Thymus (tissue), 11 donors: ENCODE measurements around the gene SNAP47. TPM values are rescaled to one million over a fixed set of nuclear protein-coding genes. Genes with fewer than 3 reads are reported as not detected.

ENCODE experiments used
- DNase-seq, 9 donors: peaks; one replicate each; pipeline ENCODE4 v3.0.0-alpha.2; 2013; ENCODE audit warnings: low spot score in 9 of 9, low read depth in 6 of 9, missing footprints in 1 of 9
- H3K27ac ChIP-seq, 2 donors: one replicate each; pipeline ENCODE4 v1.5.1; 2013; ENCODE audit warnings: control low read depth in 1 of 2, low read depth in 1 of 2, low read length in 1 of 2, mild to moderate bottlenecking in 1 of 2, moderate library complexity in 1 of 2
- H3K27me3 ChIP-seq, 2 donors: one replicate each; pipeline ENCODE4 v1.5.1; 2013; ENCODE audit warnings: low read length in 1 of 2; ENCODE audit not compliant: control insufficient read depth in 2 of 2, insufficient read depth in 1 of 2
- H3K36me3 ChIP-seq, 2 donors: one replicate each; pipeline ENCODE4 v1.5.1; 2013; ENCODE audit warnings: low read length in 1 of 2, mild to moderate bottlenecking in 1 of 2, moderate library complexity in 1 of 2; ENCODE audit not compliant: control insufficient read depth in 2 of 2, insufficient read depth in 2 of 2
- H3K4me1 ChIP-seq, 2 donors: one replicate each; pipeline ENCODE4 v1.5.1; 2013; ENCODE audit warnings: low read length in 2 of 2; ENCODE audit not compliant: control insufficient read depth in 2 of 2, insufficient read depth in 2 of 2
- H3K4me3 ChIP-seq, 2 donors: one replicate each; pipeline ENCODE4 v1.5.1; 2013; ENCODE audit warnings: low read length in 2 of 2, control low read depth in 1 of 2, mild to moderate bottlenecking in 1 of 2
- H3K9me3 ChIP-seq, 2 donors: one replicate each; pipeline ENCODE4 v1.5.1; 2013; ENCODE audit warnings: low read length in 1 of 2, mild to moderate bottlenecking in 1 of 2; ENCODE audit not compliant: control insufficient read depth in 2 of 2, insufficient read depth in 1 of 2
- WGBS: extraction: QIAGEN DNeasy Blood & Tissue Kit; methylation state at CpG from one replicate; pipeline ENCODE4 v1.1.7; 2013; 5-methylcytosine and 5-hydroxymethylcytosine counted together
- polyA plus RNA-seq: library from polyadenylated mRNA; stranded (reverse); fragments of 200-250 nt; gene quantifications from one replicate; pipeline ENCODE4 v1.2.3, GENCODE V29; 2013
- total RNA-seq: library from RNA; stranded (reverse); fragments of 120-200 nt; gene quantifications from one replicate; pipeline ENCODE4 v1.2.4, GENCODE V29; 2013
- donor health status: healthy.

SNAP47 gene
- total and polyA plus RNA-seq, 2 donors, result 17.3 to 27.2 TPM

DNA sequence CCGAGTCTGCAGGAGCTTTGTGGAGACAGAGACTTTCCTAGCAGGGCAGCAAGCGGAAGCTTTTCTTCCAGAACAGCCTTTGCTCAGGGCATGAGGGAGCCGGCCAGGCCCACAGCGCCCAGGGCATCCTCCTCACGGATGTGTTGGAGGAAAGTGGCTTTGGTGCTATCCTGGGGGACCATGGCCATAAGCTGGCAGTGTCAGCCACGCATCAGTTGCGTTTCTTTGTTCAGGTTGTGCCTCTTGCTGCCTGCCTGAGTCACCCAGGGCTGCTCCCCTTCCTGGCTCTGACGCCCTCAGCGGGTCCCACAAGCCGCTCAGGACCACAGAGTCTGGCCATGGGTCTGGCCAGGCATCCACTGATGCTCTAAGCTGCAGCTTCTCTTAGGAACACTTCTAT lies 40.6 kb downstream of the SNAP47 start:
- Histone ChIP-seq H3K4me1 (peaks cover 28 to 32% of the 10 kb centered on the region in 2 donors), H3K9me3 (no peaks in the 10 kb centered on the region), H3K4me3 (no peak overlapping the region), H3K27me3 (no peaks in the 10 kb centered on the region), H3K27ac (no peak overlapping the region), H3K36me3 (peaks cover 9 to 27% of the 10 kb centered on the region in 2 donors)
- no peak for DNase-seq
- WGBS, result 98% methylated on average over 10 of the region's 10 CpGs

DNA sequence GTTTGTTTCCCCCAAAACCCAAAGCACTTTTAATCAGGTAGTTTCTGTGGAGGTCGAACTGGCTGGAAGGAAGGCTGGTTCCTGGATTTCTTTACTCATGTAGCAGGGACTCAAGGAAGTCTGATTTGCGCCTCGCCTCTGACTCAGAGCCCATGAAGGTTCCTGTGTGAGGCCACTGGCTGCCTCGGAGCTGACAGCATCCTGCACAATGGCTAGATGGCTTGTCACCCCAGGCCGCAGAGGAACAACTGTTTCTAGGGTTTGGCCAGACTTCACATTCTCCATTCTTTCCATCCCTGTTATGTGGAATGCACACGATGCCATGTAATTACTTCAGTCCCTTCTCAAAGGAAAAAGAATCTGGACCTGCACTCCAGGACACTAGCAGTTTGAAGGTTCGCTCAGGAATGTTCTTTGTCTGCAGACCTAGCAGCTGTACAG lies 41.1 kb downstream of the SNAP47 start:
- Histone ChIP-seq H3K36me3 (peaks cover 10 to 32% of the 10 kb centered on the region in 2 donors), H3K27ac (no peak overlapping the region), H3K9me3 (no peaks in the 10 kb centered on the region), H3K4me3 (no peak overlapping the region), H3K4me1 (peaks cover 28 to 32% of the 10 kb centered on the region in 2 donors), H3K27me3 (no peaks in the 10 kb centered on the region)
- no peak for DNase-seq
- 98% methylated on average over 7 of the region's 7 CpGs for WGBS

DNA sequence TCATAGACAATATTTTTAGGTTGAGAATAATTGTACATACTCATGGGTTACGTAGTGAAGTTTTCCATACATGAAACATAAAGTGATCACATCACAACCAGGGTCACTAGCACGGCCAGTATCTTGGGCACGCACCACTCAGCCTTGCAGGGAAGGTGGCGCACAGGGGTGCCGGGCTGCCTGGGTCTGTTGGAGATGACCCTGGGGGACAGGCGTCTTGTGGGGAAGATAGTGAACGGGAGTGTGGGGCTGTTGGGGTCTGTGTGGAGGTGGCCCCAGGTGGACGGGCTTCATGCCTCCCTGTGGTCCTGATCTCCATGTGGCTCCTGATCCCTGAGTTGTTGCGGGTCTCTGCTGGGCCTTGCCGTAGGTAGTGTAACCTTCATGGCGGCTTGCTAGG lies 41.9 kb downstream of the SNAP47 start:
- H3K36me3 ChIP-seq, result peaks cover 11 to 32% of the 10 kb centered on the region in 2 donors
- peaks cover 23 to 26% of the 10 kb centered on the region in 2 donors for H3K4me1 ChIP-seq
- H3K27me3 ChIP-seq, result no peaks in the 10 kb centered on the region
- H3K27ac ChIP-seq, result no peak overlapping the region
- H3K9me3 ChIP-seq, result no peaks in the 10 kb centered on the region
- DNase-seq, result no peak
- 95% methylated on average over 11 of the region's 11 CpGs for WGBS
- H3K4me3 ChIP-seq, result no peak overlapping the region

DNA sequence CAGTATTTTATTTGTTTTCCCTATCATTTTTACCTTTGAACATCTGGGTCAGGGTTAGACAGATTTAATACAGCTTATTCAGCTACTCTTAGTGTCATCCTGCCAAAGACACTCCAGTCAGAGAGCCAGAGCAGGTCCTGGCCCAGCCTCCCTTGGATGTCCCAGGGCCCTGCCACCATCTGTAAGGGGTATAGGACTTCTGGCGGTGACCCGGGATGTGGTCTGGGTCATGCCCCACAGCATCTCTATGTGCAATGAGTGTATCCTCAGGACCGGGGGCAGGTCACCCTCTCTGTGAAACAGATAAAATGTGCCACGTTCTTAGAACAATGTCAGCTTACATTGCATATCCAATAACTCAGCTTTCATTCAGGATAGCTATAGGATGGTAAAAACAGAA lies 42.4 kb downstream of the SNAP47 start:
- DNase-seq, result no peak
- H3K4me3 ChIP-seq, result no peak overlapping the region
- H3K36me3 ChIP-seq, result peaks cover 13 to 32% of the 10 kb centered on the region in 2 donors
- H3K9me3 ChIP-seq, result no peaks in the 10 kb centered on the region
- no peaks in the 10 kb centered on the region for H3K27me3 ChIP-seq
- H3K27ac ChIP-seq, result no peak overlapping the region
- WGBS, result 99% methylated on average over 4 of the region's 4 CpGs
- H3K4me1 ChIP-seq, result peaks cover 19 to 21% of the 10 kb centered on the region in 2 donors

DNA sequence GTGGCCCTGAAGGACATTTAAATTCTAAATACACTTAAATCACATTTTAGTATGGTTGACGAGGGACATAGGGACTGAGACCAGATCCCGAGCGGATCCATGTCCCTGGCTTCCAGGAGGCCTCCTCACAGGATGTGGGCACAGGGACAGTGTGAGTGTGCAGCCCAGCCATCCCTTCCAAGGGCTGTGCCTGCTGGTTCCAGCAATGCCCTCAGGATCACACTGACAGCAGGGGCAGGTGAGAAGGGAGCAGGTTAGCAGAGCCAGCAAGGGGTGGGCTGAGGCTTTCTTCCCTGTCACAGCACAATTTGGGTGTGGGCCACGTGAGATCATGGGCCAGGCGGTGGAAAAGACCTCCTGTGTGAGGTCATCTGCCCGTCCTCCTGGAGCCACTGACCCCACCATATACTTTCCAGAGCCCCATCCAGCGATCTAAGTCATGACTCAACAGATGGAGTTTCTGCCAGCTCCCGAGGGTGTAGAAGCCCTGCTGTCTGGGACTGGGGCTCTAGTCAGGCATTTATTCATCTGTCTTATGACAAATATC lies 43.2 kb downstream of the SNAP47 start:
- no peaks in the 10 kb centered on the region for H3K9me3 ChIP-seq
- H3K4me3 ChIP-seq, result no peak overlapping the region
- 97% methylated on average over 8 of the region's 8 CpGs for WGBS
- no peak for DNase-seq
- peaks cover 13 to 32% of the 10 kb centered on the region in 2 donors for H3K36me3 ChIP-seq
- no peaks in the 10 kb centered on the region for H3K27me3 ChIP-seq
- H3K27ac ChIP-seq, result no peak overlapping the region
- H3K4me1 ChIP-seq, result peaks cover 13 to 17% of the 10 kb centered on the region in 2 donors

DNA sequence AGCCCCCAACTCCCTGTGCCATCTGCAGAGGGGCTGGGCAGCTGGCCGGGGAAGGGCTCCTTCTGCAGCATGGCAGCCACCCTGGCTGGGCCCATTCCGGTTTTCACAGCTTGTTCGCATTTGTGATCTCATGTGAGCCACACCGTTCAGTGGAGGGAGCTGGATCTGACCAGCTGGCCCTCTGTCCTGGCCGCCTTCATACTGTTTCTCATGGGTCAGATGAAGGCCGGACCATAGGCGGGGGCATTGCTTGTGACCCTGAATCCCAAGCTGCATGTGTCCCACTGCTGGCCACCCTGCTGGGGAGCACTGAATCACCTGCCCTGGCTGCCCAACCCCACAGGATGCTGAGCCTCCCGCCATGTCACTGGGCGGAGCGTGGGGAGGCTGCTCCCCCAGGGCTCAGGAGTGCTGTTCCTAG lies 43.8 kb downstream of the SNAP47 start:
- 98% methylated on average over 10 of the region's 10 CpGs for WGBS

DNA sequence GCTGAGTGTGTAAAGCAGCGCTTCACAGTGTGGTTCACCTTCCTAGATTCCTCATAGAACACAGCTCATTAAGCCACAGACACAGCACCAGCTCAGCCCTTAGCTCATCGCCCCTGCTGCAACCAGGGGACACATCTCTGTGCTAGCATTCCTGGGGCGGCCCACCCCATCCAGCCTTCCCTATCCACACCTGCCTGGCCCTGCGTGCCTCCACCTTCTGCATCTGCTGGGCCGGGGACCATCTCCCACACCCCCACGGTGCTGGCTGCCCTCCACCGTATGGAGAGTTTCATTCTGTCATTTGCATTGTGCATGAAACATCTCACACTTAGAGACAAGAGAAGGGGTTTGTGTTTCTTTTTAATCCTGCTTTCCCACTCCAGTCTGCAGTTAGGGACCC lies 44.5 kb downstream of the SNAP47 start:
- WGBS, result 97% methylated on average over 7 of the region's 7 CpGs
- no peak overlapping the region for H3K27ac ChIP-seq
- no peaks in the 10 kb centered on the region for H3K9me3 ChIP-seq
- H3K4me1 ChIP-seq, result peaks cover under 1 to 5% of the 10 kb centered on the region in 2 donors
- DNase-seq, result no peak
- no peak overlapping the region for H3K4me3 ChIP-seq
- peaks cover 13 to 32% of the 10 kb centered on the region in 2 donors for H3K36me3 ChIP-seq
- H3K27me3 ChIP-seq, result no peaks in the 10 kb centered on the region

More for the DNA sequence above, 43.8 kb downstream of the SNAP47 start:
- no peaks in the 10 kb centered on the region for H3K9me3 ChIP-seq
- no peak overlapping the region for H3K4me3 ChIP-seq
- H3K36me3 ChIP-seq, result peaks cover 13 to 32% of the 10 kb centered on the region in 2 donors
- H3K4me1 ChIP-seq, result peaks cover 7 to 12% of the 10 kb centered on the region in 2 donors
- no peak overlapping the region for H3K27ac ChIP-seq
- no peak for DNase-seq
- no peaks in the 10 kb centered on the region for H3K27me3 ChIP-seq

DNA sequence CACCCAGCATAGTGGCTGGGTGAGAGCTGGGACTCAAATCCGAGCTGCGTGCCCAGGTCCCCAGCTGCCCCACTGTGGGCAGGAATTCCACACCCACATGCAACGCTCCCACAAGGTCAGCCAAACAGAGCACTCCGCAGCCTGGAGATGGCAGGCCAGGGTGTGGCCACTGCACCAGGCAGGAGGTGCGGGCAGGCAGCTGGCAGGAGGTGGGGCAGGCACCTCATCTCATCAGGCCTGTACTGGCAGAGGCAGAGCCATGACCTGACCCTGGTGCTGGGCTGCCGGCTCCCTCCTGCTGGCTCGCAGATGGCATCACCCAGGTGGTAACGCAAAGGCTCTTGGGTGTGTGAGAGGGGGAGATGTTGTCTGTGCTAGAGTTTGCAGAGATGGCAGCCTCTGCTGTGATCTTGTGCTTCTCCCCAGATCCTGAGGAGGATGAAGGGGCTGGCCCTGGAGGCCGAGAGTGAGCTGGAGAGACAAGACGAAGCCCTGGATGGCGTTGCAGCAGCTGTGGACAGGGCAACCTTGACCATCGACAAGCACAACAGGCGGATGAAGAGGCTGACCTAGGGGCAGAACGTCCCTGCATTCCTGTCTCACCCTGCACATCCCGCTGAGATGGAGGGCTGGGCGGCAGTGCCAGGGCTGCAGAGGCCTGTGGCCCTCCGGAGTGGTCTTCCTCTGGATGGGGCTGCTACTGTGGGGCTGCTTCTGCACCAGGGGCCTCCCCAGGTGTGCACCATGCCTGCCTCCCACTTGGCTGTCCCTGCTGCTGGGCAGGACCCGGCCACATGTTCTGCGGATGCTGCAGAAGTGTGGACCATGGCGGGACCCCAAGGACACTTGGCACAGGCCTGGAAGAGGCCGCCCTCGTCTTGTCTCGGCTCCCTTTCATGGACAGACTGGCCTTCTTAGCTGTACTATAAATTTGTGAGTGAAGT lies 45.1 kb downstream of the SNAP47 start:
- WGBS, result 94% methylated on average over 23 of the region's 23 CpGs
- H3K4me3 ChIP-seq, result no peak overlapping the region
- no peak for DNase-seq
- no peak overlapping the region for H3K27ac ChIP-seq
- H3K4me1 ChIP-seq, result peaks cover 0 to 3% of the 10 kb centered on the region in 2 donors
- peaks cover 11 to 32% of the 10 kb centered on the region in 2 donors for H3K36me3 ChIP-seq
- peaks cover 0 to 2% of the 10 kb centered on the region in 2 donors for H3K27me3 ChIP-seq
- H3K9me3 ChIP-seq, result no peaks in the 10 kb centered on the region

DNA sequence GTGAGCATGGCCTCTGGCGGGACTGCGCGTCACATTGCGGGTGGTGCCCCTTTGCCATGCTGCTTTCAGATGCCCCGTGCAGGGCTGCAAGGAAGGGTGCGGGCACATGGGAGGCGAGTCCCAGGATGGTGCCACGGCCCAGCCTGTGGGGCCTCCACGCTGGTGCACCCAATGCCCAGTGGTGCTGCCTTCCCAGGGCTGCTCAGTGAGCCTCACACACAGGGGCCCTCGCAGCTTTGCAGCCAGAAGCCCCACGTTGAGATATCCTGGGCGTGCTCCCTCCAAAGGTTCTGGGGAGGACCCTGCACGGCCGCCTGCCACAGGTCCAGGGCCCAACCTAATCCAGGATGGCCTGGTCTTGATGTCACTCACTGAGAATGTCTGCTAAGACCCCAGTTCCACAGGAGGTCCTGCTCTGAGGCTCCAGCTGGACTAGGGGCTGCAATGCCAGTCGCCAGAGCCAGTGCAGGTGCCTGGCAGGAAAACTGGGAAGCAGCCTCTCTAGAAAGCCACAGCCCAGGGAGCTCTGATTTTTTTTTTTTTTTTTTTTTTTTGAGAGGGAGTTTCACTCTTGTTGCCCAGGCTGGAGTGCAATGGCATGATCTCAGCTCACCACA lies 46.2 kb downstream of the SNAP47 start:
- 98% methylated on average over 15 of the region's 15 CpGs for WGBS
- DNase-seq, result no peak
- H3K27ac ChIP-seq, result no peak overlapping the region
- peaks cover 0 to 3% of the 10 kb centered on the region in 2 donors for H3K4me1 ChIP-seq
- H3K27me3 ChIP-seq, result peaks cover 3 to 11% of the 10 kb centered on the region in 2 donors
- no peaks in the 10 kb centered on the region for H3K9me3 ChIP-seq
- H3K36me3 ChIP-seq, result peaks cover 6 to 23% of the 10 kb centered on the region in 2 donors
- H3K4me3 ChIP-seq, result no peak overlapping the region
